Stimulated activated CD4-positive, alpha-beta T cell treated with anti-CD3 and anti-CD28 coated beads, Interleukin-1b, Interleukin-23, amount 100 ng/mL, for 24 hours (primary cell): ENCODE data around the gene HLA-DMA.
A peak's percentile ranks its signal among the peaks of the same experiment; 100 is the strongest.

ENCODE experiments used
- DNase-seq, 4 experiments: peaks; one replicate each; pipeline ENCODE4 v3.0.0-alpha.2; 2020; ENCODE audit warnings: low read depth in 4 of 4, low spot score in 1 of 4

Gene HLA-DMA

DNA sequence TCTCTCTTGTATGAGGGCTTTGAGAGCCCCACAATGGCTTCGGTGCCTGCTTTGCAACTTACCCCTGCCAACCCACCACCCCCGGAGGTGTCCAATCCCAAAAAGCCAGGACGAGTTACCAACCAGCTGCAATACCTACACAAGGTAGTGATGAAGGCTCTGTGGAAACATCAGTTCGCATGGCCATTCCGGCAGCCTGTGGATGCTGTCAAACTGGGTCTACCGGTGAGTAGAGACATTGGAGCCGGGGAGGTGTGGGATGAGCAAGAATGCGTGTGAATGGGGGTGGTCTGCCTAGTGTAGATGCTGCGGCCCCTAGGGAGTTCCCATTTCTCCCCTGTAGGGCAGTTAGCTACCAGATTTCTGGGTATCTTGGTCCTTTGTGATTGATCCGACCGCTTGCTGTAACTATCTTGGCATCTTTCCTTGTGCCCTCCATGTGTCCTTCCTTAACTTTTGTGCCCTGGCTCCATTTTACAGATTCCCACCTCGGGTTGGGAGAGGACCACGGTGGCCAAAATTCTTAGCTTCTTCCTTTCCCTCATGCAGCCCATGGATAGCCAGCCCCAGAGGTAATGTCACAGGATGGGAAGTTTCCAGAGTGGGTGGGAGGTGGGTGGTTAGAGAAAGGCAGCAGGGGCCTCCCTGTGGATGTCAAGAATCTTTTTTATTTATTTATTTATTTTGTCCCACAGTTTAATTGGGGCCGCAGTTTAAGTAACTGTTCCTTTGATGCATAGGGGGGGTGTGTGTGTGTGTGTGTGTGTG lies 21.8 kb upstream of the HLA-DMA start:
- no peak for DNase-seq

DNA sequence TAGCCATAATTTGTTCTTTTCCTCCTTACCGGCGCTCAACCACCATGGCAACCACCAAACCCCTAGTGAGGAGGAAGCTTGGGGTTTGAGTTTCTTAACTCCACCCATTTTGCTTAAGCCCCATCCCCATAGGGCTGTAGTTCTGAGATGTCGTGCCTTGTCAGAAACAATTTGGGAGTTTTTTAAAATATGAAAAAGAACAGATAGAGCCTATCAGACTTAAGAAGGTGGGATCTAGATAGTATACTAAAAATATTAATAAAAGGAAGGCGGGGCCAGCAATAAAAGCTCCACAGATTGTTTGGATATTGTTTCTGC lies 21.1 kb upstream of the HLA-DMA start:
- no peak for DNase-seq

DNA sequence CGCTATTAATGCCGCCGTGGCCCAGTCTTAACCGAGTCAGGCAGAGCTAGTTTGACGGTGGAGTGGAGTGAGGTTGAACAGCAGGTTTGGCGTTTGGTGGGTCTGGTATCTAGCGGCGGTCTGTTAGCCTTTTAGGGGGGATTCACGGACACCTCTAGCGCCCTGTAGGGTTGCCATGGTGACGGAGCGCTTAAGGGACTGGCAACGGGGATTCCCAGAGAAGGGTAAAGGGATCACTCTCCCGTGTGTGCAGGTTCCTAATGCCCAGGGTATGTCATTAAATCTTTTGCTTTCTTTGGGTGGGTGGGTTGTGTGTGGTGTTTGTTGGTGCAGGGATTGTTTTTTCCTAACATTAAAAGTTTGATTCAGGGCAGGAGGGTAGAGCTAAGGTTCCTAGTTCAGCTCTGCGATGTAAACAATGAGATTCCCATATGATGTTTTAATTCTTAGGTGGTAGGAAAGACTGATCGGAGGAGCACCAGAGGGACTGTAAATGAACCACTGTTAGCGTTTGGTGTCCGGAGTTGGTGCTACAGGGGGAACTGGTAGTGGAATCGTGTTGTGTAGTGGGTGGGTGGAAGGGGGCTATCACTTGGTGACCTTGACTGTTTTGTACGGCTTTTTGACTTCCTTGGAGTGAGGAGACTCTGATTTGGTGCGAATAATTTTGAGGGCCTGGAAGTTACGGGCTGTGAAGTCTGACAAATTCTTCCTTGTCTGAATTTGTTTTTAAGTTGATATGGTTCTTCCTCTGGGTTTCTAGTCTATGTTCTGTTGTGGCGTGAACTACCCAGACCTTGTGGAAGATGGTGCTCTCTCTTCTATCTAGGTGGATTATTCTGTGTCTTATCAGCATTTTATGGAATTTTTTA lies 20.5 kb upstream of the HLA-DMA start:
- peak in 1 of 4 experiments; percentile 49 for DNase-seq

DNA sequence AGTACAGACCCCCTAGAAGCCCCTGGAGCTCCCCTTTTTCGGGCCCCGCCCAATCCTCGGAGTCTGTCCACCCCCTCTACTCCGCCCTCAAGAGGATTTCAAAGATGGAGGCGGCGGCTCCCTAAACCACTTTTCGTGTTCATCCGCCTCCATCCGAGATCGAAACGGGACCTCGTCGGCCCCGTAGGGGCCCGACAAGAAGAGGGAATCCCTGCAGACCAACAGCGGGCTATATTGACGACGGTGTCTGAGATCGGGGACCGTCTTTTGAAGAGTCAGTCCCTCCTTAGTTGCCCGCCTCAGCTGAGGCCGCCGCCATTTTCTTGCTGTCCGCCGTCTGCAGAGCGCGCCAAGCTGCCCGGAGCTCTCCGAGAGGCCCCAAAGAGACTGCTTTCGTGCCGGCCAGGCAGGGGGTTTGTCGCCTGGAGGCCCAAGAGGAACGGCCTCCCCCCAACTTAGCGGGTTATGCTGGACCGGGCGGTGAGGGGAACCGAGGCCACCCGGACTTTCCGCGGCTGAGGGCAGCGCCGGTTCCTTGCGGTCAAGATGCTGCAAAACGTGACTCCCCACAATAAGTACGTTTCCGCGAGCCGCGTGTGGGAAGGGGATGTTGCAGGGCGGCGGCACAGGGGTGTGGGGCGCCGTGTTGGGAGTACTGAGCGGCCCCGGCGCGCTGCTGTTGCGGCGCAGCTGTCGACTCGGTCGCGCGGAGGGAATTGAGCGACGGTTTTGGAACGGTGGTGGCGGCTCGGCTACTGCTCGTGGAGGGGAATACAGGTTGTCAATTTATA lies 19.7 kb upstream of the HLA-DMA start:
- DNase-seq = no peak

DNA sequence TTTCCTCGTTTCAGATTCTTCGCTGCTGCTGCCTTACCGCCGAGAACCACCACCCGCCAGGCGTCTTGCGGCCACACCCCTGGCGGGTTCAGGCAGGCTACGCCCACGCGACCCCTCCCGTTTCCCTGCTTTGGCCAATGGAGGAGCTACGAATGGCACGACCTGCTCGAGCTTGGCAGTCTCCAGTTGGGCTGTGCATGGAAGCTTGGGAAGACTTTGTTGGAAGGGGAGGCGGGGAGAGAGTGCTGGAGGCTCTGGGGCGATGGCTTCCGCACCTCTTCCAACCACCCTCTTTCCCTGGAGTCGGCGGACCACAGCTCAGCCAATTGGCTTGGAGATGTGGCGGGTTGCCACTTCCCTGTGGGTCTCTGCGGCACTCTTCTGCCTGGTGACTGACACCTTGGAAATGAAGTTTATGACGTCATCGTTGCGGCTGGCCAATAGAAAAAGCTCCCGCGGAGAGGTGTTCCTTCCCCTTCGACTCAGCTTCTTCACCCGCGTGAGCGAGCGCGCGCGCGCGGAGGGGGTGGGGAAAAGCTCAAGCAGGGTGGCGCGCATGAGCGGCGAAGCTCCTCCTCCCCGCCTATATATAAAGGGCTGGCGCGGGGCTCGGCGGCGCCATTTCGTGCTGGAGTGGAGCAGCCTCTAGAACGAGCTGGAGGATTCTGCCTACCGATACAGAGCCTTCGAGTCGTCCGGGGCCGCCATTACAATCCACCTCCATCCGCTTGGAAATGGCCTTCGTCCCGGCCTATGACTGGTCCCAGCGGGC lies 18.9 kb upstream of the HLA-DMA start:
- peak; percentile 97 to 99 (median 98) for DNase-seq

DNA sequence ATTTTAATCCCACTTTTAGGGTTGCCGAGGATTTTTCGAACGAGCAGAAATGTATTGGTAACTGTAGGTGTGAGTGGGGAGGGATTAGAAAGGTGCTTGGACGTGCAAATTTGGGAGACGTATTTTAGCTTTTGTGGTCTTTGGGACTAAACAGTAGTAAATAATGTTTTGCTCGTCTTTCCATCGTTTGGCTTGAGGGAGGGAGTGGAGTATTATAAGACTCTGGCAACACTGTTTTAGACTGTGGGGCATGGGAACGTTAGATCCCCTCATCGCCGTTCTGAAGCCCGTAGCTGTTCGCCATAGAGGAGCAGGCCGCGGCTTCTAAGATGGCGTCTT lies 18.3 kb upstream of the HLA-DMA start:
- no peak for DNase-seq

DNA sequence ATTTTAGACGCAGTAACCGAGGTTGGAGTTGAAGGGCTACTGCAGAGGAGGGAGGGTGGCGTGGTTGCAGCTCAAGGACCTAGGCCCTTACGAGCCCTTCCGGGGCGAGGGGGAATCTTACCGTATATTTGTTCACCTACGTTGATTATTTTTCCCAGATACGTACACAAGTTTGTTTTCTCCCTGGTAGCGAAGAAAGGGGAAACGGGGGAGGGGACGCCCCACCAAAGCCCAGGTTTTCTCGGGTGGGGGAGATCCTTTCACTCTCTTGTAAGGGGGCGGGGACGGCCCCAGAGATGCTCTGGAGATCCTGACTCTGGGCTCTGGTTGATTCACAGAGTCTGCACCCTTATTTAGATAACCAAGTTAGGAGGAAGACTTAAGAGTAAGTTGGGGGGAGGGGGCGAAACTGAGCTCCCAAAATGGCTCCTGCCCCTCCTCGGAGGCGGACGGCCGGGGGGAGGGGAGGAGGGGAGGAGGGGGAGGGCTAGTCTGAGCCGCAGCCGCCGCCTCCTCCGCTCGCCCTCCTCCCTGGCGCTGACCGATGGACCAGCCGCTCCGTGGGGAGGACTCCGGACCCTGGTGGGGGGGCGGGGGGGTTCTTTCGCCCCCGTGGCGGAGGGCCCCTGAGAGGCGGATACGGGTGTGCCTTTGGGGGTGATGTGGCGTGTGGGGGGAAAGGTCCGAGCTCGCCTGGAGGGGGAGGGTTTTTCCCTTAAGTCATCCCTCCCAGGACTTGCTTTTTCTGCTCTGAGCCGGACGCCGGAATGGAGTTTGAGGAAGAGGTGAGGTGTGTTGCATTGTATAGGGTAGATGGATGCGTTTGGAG lies 17.7 kb upstream of the HLA-DMA start:
- peak; percentile 59 to 81 (median 66) for DNase-seq

DNA sequence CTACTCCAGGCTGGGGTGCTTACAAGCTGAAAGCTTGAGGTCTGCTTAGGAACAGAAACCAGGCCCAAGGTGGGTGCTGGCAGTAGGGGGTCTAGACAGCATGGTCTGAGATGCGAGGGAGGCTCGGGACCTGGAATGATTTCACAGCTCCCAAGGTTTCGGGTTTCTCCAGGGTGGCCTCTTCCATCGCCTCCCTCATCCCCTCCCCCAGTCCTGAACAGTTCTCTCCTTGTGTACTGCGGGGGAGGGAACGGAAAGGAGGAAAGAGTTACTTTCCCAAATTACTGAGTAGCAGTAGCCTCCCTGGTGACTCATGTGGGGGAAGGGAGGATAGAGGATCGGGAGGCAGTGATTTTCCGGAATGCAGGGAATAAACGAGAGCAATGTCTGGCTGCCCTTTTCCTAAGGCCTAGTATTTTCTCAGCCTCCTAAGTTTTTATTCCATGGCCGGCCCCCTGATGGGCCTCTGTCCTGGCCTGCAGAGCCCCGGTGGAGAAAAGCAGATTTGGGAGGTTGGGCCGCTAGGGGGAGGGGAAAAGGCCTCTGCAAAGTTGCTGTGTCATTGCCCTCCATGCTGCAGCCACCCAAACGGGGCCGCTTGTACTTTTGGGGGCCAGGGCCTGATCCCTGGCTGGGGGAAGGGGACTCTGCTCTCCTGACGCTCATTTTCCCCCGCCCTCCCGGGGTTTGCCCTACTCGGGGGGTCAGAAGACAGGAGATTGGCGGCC lies 17.0 kb upstream of the HLA-DMA start:
- peak; percentile 54 to 72 (median 62) for DNase-seq

DNA sequence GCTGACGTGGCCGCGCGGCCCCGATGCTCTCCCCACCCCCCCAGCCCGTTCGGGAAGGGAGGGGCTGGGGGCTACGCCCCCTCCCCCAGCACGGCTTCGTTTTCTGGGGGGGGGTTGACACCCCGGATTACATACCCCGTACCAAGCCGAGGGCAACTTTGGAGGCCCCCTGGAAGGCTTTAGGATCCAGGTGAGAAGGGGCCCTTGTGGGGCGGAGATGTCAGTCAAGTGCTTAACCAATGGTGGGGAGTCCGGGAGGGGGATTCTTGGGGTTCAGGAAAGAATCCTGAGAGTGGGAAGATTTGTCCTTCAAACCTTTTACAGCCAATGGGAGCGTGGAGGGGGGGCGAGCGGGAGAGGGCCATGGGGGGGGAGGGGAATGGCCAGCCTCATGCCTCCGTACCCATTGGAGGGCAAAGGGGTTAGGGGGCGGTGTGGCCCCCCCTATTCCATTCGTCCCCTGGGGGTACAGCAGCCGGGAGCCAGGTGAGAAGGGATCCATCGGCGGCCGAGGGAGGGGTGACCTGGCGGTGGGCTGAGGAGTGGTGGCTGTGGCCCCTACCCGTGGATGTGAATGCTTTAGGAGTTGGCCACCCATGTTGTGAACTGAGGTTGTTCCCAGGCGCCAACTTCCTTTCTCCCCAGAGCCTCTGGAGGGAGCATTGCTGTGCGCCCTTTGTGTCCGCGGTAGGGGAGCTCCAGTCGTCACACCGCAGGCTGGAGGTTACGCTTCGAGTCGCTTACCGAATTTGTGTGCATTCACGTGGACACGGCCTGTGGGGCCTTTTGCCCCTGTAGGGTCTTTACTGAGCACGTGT lies 16.2 kb upstream of the HLA-DMA start:
- peak; percentile 36 to 68 (median 54) for DNase-seq

DNA sequence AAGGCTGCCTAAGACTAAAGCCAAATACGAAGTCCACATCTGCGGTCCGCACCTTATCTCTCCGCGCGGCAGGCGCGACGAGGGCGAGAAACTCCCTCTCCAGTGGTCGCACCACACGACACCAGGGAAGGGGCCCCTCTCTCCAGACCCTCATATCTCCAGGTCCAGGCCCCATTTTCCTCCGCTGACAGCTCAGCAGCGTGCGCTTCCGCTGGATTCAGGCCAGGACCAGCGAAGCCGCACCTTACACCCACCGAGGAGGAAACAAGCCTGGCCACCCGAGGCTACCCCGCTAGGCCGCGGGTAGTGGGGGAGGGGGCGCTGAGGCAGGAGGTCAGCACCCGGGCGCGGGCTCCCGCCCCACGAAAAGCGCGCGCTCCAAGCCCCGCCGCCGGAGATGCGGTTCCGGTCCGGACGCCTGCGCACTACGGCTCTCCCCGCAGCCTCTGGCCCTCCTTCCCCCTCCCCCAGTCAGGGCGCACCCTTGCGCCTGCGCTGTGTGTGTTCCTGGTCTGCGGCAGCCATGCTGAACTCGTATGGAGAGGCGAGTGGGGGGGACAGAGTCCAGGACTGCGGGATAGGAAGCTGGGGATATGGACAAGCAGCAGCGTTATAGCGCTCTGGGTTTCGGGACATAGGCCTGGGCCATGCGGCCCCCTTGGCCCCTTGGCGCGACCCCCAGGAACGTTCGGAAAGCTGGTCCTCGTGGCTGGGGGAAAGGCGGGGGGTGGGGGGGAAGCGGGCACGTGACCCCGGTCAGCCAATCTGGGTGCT lies 15.4 kb upstream of the HLA-DMA start, which contains the start of gene BRD2:
TSS of gene BRD2 (plus strand) at position 502 of the 774 bp plus-strand sequence. CDS start 4,305 bp downstream, outside the sequence.
- DNase-seq = peak; percentile 85 to 94 (median 90)

DNA sequence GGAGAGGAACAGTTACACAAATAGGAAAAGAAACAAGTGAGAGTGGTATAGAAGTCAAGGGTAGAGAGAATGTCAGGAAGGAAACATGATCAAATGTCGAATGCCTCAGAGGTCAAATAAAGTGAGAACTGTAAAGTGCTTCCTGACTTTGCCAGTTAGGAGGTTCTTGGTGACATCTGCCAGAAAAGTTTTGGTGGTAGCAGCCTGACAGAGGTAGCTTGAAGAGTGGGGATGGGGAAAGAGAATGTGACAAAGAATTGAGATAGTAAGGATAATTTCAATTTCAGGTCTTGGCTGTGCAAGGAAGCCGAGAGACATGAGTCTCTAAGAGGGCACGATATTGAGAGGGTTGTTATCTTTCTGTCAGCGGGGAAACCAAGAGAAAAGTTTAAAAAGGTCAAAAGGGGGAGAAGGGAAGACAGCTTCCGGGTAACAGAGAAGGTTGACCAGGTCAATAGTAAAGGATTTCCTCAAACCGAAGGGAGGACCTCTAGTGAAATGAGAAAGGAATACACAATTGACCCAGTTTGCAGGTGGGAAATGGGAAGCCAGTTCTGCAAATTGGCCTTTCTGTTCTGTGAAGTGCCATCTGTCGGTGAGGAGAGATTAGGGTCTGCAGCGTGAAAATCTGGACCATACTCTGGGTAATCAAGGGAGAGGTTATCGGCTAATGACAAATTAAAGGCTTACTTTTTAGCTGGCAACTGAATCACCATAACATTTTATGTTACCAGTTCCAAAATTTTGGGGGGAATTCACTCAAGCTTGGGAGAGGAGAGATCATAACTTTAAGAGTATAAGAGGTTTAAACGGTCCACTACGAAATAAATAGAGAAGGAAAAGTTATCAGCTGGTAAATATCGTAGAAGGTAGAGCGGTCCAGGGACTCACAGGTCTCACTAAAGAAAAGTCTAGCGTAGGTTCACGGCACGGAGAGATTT lies 14.5 kb upstream of the HLA-DMA start:
- no peak for DNase-seq

DNA sequence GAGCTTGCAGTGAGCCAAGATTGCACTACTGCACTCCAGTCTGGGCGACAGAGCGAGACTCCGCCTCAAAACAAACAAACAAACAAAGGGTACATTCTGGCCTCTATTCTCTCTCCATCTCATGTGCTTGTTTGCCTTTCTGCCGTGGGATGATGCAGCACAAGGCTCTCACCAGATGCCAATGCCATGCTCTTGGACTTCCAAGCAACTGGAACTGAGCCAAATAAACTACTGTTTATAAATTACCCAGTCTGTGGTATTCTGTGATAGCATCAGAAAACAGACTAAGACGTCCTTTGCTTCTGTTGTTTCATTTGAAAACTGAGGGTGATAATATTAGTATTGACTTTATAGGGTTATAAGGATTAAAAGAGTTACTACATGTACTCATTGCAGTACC lies 11.9 kb upstream of the HLA-DMA start:
- DNase-seq = no peak

DNA sequence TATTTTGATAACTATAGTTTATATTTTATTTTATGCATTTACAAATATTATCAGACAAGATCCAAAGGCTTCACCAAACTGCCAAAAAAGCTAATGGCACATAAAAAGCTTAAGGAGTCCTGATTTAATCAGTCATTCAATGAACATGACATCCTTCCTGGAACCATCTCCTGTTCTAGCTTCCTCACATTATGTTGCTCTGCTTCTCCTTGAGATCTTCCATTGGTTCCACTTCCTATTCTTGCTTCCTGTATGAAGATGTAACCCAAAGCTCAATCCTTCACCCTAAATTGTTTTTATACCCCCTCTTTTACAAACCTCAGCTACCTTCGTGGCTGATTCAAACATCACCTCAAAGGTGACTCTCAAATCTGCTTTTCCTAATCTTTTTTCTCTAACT lies 11.0 kb upstream of the HLA-DMA start:
- no peak for DNase-seq

DNA sequence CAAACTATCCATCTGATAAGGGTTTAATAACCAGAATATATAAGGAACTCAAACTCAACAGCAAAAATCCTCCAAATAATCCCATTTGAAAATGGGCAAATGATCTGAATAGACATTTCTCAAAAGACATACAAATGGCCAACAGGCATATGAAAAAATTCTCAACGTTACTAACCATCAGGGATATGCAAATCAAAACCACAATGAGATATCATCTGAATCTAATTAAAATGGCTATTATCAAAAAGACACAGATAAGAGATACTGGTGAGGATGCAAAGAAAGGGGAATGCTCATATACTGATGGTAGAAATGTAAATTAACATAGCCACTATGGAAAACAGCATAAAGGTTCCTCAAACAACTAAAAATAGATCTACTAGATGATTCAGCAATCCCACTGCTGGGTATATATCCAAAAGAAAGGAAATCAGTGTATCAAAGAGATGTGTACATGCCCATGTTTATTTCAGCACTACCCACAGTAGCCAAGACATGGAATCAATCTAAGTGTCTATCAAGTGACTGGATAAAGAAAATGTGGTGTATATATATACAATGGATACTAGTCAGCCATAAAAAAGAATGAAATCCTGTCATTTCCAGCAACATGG lies 9.4 kb upstream of the HLA-DMA start:
- DNase-seq = no peak

DNA sequence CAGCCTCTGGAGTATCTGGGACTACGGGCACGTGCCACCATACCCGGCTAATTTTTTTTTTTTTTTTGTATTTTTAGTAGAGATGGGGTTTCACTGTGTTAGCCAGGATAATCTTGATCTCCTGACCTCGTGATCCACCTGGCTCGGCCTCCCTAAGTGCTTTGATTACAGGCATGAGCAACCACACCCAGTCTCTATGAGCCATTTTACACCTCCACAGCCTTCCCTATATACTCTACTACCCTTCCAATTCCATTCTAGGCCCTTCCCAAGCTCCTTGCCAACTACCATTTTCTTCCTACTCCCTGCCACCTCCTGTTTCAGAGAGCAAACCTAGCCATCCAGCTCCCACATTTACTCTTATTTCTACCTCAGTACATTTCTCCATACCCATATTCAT lies 7.7 kb upstream of the HLA-DMA start:
- DNase-seq = no peak

DNA sequence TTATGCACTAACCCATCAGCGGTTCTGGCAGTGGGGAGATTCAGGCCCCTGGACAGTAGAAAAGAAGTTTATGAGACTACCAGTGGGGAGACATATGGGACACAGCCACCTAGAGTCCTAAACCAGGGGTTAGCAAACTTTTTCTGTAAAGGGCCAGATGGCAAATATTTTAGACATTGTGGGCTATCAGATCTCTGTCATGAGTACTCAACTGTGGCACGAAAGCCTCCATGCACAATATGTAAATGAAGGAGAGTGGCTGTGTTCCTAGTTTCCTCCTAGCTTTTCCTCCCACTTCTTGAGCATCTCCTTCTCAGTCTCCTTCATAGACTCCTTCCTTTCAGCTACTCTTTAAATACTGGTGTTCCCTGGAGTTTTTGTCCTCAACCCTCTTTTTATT lies 3.3 kb upstream of the HLA-DMA start:
- no peak for DNase-seq
